ENCODE data around the gene PDXK. TPM values are rescaled to one million over a fixed set of nuclear protein-coding genes. Genes with fewer than 3 reads are reported as not detected.

Gene PDXK
- total and polyA plus RNA-seq, 2 of the 13 experiments (the other 11 are each of a cell fraction or from before 2014, with no cell fraction given) = 114 to 184 TPM

DNA sequence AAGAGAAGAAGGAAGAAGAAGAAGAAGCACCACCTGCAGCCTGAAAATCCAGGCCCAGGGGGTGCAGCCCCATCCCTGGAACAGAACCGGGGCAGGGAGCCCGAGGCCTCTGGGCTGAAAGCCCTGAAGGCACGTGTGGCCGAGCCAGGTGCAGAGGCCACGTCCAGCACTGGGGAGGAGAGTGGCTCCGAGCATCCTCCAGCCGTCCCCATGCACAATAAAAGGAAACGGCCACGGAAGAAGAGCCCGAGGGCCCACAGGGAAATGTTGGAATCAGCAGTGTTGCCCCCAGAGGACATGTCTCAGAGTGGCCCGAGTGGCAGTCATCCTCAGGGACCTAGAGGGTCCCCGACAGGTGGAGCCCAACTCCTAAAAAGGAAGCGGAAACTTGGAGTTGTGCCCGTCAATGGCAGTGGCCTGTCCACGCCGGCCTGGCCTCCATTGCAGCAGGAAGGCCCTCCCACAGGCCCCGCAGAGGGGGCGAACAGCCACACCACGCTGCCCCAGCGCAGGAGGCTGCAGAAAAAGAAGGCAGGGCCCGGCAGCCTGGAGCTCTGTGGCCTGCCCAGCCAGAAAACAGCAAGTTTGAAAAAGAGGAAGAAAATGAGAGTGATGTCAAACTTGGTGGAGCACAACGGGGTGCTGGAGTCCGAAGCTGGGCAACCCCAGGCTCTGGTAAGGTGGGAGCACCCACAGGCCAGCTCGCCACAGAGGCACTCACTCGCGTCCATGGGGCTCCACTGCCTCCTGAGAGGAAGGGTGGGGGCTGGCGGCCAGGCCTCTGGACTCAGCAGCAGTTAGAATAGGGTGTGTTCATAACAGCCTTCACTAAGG lies 31.1 kb upstream of the PDXK start (continued):
- TF ChIP-seq AGO2 (optimal IDR thresholded peaks at IDR 0.05; ENCODE audit: low read depth, low read length) = peak; percentile 53
- no peak for TF ChIP-seq ZNF83 (CRISPR knock-in tag; IDR thresholded peaks at IDR 0.05; ENCODE audit: borderline replicate concordance)
- no peak for TF ChIP-seq MTF2 (CRISPR knock-in tag; IDR thresholded peaks at IDR 0.05; ENCODE audit: borderline replicate concordance)

DNA sequence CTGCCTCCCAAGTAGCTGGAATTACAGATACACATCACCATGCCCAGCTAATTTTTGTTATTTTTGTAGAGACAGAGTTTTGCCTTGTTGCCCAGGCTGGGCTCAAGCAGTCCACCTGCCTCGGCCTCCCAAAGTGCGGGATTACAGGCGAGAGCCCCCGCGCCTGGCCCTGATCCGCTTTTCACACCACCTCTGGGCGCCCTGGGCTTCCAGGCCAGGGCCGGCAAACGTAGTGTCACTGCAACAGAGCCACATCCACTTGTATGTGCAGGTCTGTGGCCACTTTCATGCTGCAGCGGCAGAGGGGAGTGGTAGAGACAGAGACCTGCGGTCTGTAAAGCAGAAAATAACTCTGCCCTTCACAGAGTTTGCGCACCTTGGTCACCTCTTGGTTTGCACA lies 30.0 kb upstream of the PDXK start:
- FAIRE-seq (no peak), ATAC-seq (no peak), DNase-seq (ENCODE audit: low spot score) (no peak)
- no peak overlapping the region for H3K27ac ChIP-seq (ENCODE audit: extremely low read length, insufficient read depth, low read length)
- H3K9me3 ChIP-seq (ENCODE audit: low read length) = no peaks in the 10 kb centered on the region
- H3K27me3 ChIP-seq (ENCODE audit: control insufficient read depth in 1 of 2, insufficient read depth in 2 of 2, low read length in 2 of 2) = no peaks in the 10 kb centered on the region
- WGBS (ENCODE audit: low lambda C conversion rate) = 97% methylated on average over 12 of the region's 12 CpGs
- no peak overlapping the region for H3K9ac ChIP-seq (ENCODE audit: insufficient read depth, low read depth, low read length)
- H3K4me3 ChIP-seq (replicated peaks in 1 of 3; ENCODE audit: insufficient read depth in 1 of 3, low read depth in 2 of 3, low read length in 3 of 3) = no peak overlapping the region
- H3K4me2 ChIP-seq (ENCODE audit: low read depth, low read length) = no peak overlapping the region
- no peaks in the 10 kb centered on the region for H4K20me1 ChIP-seq (ENCODE audit: insufficient read depth, low read length)
- TF ChIP-seq ZNF484 (CRISPR knock-in tag; IDR thresholded peaks at IDR 0.05; ENCODE audit: borderline replicate concordance, low read depth) = no peak
- no peak for TF ChIP-seq ZNF225 (CRISPR knock-in tag; IDR thresholded peaks at IDR 0.05)
- no peak for TF ChIP-seq ETV6 (CRISPR knock-in tag; conservative IDR thresholded peaks at IDR 0.05)
- TF ChIP-seq DNMT1 (CRISPR knock-in tag; IDR thresholded peaks at IDR 0.05) = no peak
- TF ChIP-seq ZNF343 (CRISPR knock-in tag; IDR thresholded peaks at IDR 0.05) = no peak
- TF ChIP-seq ZBTB20 (CRISPR knock-in tag; IDR thresholded peaks at IDR 0.05; ENCODE audit: borderline replicate concordance, low read depth) = no peak
- TF ChIP-seq ZNF446 (CRISPR knock-in tag; IDR thresholded peaks at IDR 0.05) = no peak
- no peak for TF ChIP-seq SMAD3 (CRISPR knock-in tag; IDR thresholded peaks at IDR 0.05)
- TF ChIP-seq, protein P1, sequence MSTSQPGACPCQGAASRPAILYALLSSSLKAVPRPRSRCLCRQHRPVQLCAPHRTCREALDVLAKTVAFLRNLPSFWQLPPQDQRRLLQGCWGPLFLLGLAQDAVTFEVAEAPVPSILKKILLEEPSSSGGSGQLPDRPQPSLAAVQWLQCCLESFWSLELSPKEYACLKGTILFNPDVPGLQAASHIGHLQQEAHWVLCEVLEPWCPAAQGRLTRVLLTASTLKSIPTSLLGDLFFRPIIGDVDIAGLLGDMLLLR (CRISPR knock-in tag; IDR thresholded peaks at IDR 0.05) = no peak
- TF ChIP-seq NONO (IDR thresholded peaks at IDR 0.05) = no peak
- no peak for TF ChIP-seq NONO (CRISPR knock-in tag; conservative IDR thresholded peaks at IDR 0.05)
- TF ChIP-seq POLR2AphosphoS2 (IDR thresholded peaks at IDR 0.05; ENCODE audit: low read depth, low read length) = no peak
- in situ Hi-C loops (cut with HindIII; ENCODE audit: extremely low pct_ligation_motif_present, low pct_unique_long_range_greater_than_20kb) (no loop called here), intact Hi-C loops (cut with micrococcal nuclease; ENCODE audit: unreplicated experiment) (no loop called here)
- no peak overlapping the region for H2AFZ ChIP-seq (ENCODE audit: low read length)
- no peaks in the 10 kb centered on the region for H3K79me2 ChIP-seq (ENCODE audit: insufficient read depth, low read length)
- ChIA-PET CTCF (ENCODE audit: low intra/inter-chr PET ratio, low total read pairs) (no interaction called here), POLR2A (no interaction called here)
- peaks cover 49 to 93% of the 10 kb centered on the region in 2 experiments for H3K36me3 ChIP-seq (replicated peaks in 1 of 2; ENCODE audit: control insufficient read depth in 1 of 2, insufficient read depth in 2 of 2, low read length in 2 of 2)
- no TSS peak for BruUV-seq (replicated peaks)
- no peaks in the 10 kb centered on the region for H3K4me1 ChIP-seq (ENCODE audit: insufficient read depth, low read length)

Data from HepG2 (cell line).